ENCODE data around the gene IRF4. TPM values are rescaled to one million over a fixed set of nuclear protein-coding genes. Genes with fewer than 3 reads are reported as not detected.

IRF4 gene
- total RNA-seq, 1 donor from 2014 or later: 0.11 TPM

DNA sequence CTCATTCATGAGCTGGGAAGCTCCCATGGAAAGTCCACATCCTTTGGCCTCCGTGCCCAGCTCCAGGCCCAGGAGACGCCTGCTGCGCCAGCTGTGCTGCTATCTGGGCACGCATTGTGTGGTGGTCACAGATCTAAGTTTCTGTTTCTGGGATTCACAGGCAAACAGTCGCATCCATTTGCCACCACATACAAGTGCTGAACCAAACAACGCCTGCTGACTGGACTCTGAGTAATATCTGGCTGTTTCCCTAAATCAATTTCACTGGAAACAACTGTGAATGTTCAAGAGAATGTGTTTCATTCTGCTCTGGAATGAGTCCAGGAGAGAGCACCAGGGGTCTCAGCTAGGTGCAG lies 45.5 kb downstream of the IRF4 start:
- Mint-ChIP-seq H3K9me3 (peaks cover 2% of the 10 kb centered on the region), H3K27ac (no peak overlapping the region), H3K36me3 (no peaks in the 10 kb centered on the region), H3K4me1 (peaks cover 1% of the 10 kb centered on the region), H3K4me3 (no peak overlapping the region), H3K27me3 (ENCODE audit: insufficient read depth, low read depth) (peaks cover 6% of the 10 kb centered on the region)
- H2AFZ ChIP-seq (replicated peaks): no peak overlapping the region
- H3K4me2 ChIP-seq: no peak overlapping the region
- no peaks in the 10 kb centered on the region for H3F3A ChIP-seq (ENCODE audit: low read depth)
- H3K4me1 ChIP-seq: no peaks in the 10 kb centered on the region
- no peak for DNase-seq (ENCODE audit: low spot score)
- no peak overlapping the region for H3K27ac ChIP-seq
- H3K4me3 ChIP-seq: no peak overlapping the region
- H3K36me3 ChIP-seq: no peaks in the 10 kb centered on the region
- TF ChIP-seq EZH2phosphoT487 (IDR thresholded peaks at IDR 0.05): no peak
- TF ChIP-seq, protein P1, sequence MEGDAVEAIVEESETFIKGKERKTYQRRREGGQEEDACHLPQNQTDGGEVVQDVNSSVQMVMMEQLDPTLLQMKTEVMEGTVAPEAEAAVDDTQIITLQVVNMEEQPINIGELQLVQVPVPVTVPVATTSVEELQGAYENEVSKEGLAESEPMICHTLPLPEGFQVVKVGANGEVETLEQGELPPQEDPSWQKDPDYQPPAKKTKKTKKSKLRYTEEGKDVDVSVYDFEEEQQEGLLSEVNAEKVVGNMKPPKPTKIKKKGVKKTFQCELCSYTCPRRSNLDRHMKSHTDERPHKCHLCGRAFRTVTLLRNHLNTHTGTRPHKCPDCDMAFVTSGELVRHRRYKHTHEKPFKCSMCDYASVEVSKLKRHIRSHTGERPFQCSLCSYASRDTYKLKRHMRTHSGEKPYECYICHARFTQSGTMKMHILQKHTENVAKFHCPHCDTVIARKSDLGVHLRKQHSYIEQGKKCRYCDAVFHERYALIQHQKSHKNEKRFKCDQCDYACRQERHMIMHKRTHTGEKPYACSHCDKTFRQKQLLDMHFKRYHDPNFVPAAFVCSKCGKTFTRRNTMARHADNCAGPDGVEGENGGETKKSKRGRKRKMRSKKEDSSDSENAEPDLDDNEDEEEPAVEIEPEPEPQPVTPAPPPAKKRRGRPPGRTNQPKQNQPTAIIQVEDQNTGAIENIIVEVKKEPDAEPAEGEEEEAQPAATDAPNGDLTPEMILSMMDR (IDR thresholded peaks at IDR 0.05): no peak
- no peaks in the 10 kb centered on the region for H4K20me1 ChIP-seq (ENCODE audit: low read depth)
- no peaks in the 10 kb centered on the region for H3K9me3 ChIP-seq (ENCODE audit: low read depth)
- H3K9ac ChIP-seq: no peak overlapping the region
- no peaks in the 10 kb centered on the region for H3K79me2 ChIP-seq (ENCODE audit: low read depth)
- H3K27me3 ChIP-seq: no peaks in the 10 kb centered on the region

DNA sequence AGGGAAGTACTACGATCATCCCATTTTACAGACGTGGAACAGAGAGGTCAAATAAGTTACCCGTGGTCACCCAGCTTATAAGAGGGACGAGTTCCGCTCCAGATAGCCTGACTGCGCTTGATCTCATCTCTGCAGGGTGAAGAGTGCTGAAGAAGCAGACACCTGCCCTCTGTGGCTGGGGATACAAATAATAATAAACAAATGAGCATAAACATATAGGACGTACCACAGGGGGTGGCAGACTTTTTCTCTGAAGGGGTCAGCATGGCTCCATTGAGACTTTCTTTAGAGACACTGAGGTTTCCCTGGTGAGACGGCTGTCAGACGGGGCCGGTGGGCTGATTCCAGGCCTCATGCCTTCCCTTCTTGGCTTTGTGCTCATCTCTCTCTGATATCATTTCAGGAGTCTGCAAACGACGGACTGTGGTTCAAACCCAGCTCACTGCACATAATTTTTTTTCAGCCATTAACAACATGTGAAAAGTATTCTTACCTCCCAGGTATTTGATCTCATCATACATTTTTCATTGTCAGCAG lies 47.1 kb downstream of the IRF4 start:
- TF ChIP-seq EZH2 (IDR thresholded peaks at IDR 0.05) (no peak), EZH2phosphoT487 (IDR thresholded peaks at IDR 0.05) (no peak)
- TF ChIP-seq, protein P1 (IDR thresholded peaks at IDR 0.05): no peak
- Mint-ChIP-seq H3K4me3 (no peak overlapping the region), H3K9me3 (peaks cover 5% of the 10 kb centered on the region), H3K27me3 (ENCODE audit: insufficient read depth, low read depth) (peaks cover 6% of the 10 kb centered on the region), H3K36me3 (no peaks in the 10 kb centered on the region), H3K4me1 (no peaks in the 10 kb centered on the region), H3K27ac (no peak overlapping the region)
- Histone ChIP-seq H3K4me1 (no peaks in the 10 kb centered on the region), H3K4me3 (no peak overlapping the region), H3K36me3 (no peaks in the 10 kb centered on the region), H3K4me2 (no peak overlapping the region), H3K27ac (no peak overlapping the region), H3K27me3 (no peaks in the 10 kb centered on the region), H3K9me3 (ENCODE audit: low read depth) (no peaks in the 10 kb centered on the region), H3F3A (ENCODE audit: low read depth) (no peaks in the 10 kb centered on the region), H3K79me2 (ENCODE audit: low read depth) (no peaks in the 10 kb centered on the region), H4K20me1 (ENCODE audit: low read depth) (no peaks in the 10 kb centered on the region), H3K9ac (no peak overlapping the region), H2AFZ (replicated peaks) (no peak overlapping the region)
- DNase-seq (ENCODE audit: low spot score): no peak

DNA sequence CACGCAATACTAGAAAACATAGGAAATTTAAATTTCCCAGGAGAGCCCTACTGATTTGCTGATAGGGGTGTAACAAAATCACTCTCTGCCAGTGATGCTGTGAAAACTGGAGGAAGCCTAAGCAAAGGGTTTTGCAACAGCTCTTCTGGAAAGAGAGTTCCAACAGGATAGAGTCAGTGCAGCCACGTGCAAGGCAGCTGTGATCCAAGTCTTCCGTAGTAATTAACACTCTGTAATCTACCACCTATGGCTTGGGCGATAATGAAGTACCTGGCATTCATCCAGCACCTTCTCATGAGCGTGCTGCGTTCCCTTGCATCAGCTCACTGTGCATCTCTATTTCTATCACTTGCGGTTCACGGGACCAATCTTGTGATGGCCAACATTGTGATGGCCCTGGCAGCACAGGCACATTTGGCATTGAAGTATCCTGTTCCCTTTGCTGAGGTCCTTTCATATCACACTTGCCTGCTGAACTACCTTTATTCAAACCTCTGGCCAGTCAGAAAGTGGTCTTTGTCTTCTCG lies 48.2 kb downstream of the IRF4 start:
- no peak overlapping the region for H3K4me3 Mint-ChIP-seq
- TF ChIP-seq EZH2 (IDR thresholded peaks at IDR 0.05) (no peak), EZH2phosphoT487 (IDR thresholded peaks at IDR 0.05) (no peak)
- TF ChIP-seq, protein P1 (IDR thresholded peaks at IDR 0.05): no peak
- H3K27ac Mint-ChIP-seq: no peak overlapping the region
- no peaks in the 10 kb centered on the region for H3K36me3 Mint-ChIP-seq
- Histone ChIP-seq H2AFZ (replicated peaks) (no peak overlapping the region), H3K9me3 (ENCODE audit: low read depth) (no peaks in the 10 kb centered on the region), H3K27me3 (no peaks in the 10 kb centered on the region), H3K27ac (no peak overlapping the region), H3K4me1 (no peaks in the 10 kb centered on the region), H4K20me1 (ENCODE audit: low read depth) (no peaks in the 10 kb centered on the region), H3K4me2 (no peak overlapping the region), H3K79me2 (ENCODE audit: low read depth) (no peaks in the 10 kb centered on the region), H3K36me3 (no peaks in the 10 kb centered on the region), H3F3A (ENCODE audit: low read depth) (no peaks in the 10 kb centered on the region), H3K4me3 (no peak overlapping the region), H3K9ac (no peak overlapping the region)
- no peak for DNase-seq (ENCODE audit: low spot score)
- H3K27me3 Mint-ChIP-seq (ENCODE audit: insufficient read depth, low read depth): peaks cover 6% of the 10 kb centered on the region
- H3K4me1 Mint-ChIP-seq: no peaks in the 10 kb centered on the region
- peaks cover 5% of the 10 kb centered on the region for H3K9me3 Mint-ChIP-seq
